Heart right ventricle (tissue), 16 donors: Measurements from ENCODE around the gene CACNA2D4. TPM values are rescaled to one million over a fixed set of nuclear protein-coding genes. Genes with fewer than 3 reads are reported as not detected.

Source experiments
- ATAC-seq, 8 donors: fragments of 200-7000 bp; cut with Tn5 transposase; one replicate each; pipeline ENCODE4 v1.9.1; 2020; ENCODE audit warnings: mild to moderate bottlenecking in 8 of 8, moderate library complexity in 8 of 8, moderate number of reproducible peaks in 1 of 8
- DNase-seq, 2 donors: peaks; one replicate each; pipeline ENCODE4 v3.0.0-alpha.2; 2020
- H3K27ac ChIP-seq, 10 donors: fragments of 200-600 bp; sonication (generic) in 2 of 10; one replicate each; pipeline versions ENCODE4 v1.5.0 to v1.8.0; 2020 to 2022; ENCODE audit warnings: mild to moderate bottlenecking in 3 of 10
- H3K27me3 ChIP-seq, 7 donors: fragments of 200-600 bp; one replicate each; pipeline ENCODE4 v1.8.0; 2021 to 2022; ENCODE audit warnings: mild to moderate bottlenecking in 2 of 7
- H3K36me3 ChIP-seq, 9 donors: fragments of 200-600 bp; sonication (generic) in 1 of 9; one replicate each; pipeline versions ENCODE4 v1.5.0 to v1.8.0; 2020 to 2022; ENCODE audit warnings: mild to moderate bottlenecking in 2 of 9
- H3K4me1 ChIP-seq, 9 donors: fragments of 200-600 bp; sonication (generic) in 1 of 9; one replicate each; pipeline versions ENCODE4 v1.5.0 to v1.8.0; 2020 to 2022; ENCODE audit warnings: mild to moderate bottlenecking in 4 of 9
- H3K4me3 ChIP-seq, 10 donors: fragments of 200-600 bp; sonication (generic) in 2 of 10; one replicate each; pipeline versions ENCODE4 v1.5.0 to v1.8.0; 2020 to 2022; ENCODE audit warnings: mild to moderate bottlenecking in 7 of 10, moderate library complexity in 2 of 10
- H3K9me3 ChIP-seq, 11 donors: fragments of 200-600 bp in 10 of 11; sonication (generic) in 2 of 11; one replicate each; pipeline versions ENCODE4 v1.5.0 to v1.8.0; 2013 to 2022; ENCODE audit warnings: mild to moderate bottlenecking in 2 of 11, control low read depth in 1 of 11, moderate library complexity in 1 of 11
- WGBS, 2 donors: extraction: QIAGEN DNeasy Blood & Tissue Kit; methylation state at CpG; one replicate each; pipeline ENCODE4 v1.1.7; 2013; ENCODE audit warnings: inconsistent platforms in 1 of 2; 5-methylcytosine and 5-hydroxymethylcytosine counted together
- intact Hi-C, 10 donors: fragments of 100-400 bp; cut with DNase I; formaldehyde crosslinking; loops; one replicate each; pipeline versions ENCODE4 v1.11.1 to v1.14.2; 2022
- polyA plus RNA-seq, 2 donors: library from polyadenylated mRNA; stranded (reverse); fragments of 200-250 nt; gene quantifications; one replicate each; pipeline ENCODE4 v1.2.3, GENCODE V29; 2013
- total RNA-seq, 10 donors: library from RNA; stranded (reverse); fragmentation: NEBNext Ultra II Directional in 3 of 10; extraction: Animal tissue kit (Norgen Biotek cat#: 25700) in 3 of 10; gene quantifications; one replicate each; pipeline versions ENCODE4 v1.2.1 to v1.2.4, GENCODE V29; 2021 to 2023
- TF ChIP-seq, protein P1 (sequence below), 9 donors: fragments of 200-600 bp; sonication (generic) in 2 of 9; IDR thresholded peaks; one replicate each; pipeline versions ENCODE4 v1.5.0 to v1.8.0; 2021 to 2022; ENCODE audit warnings: antibody characterized with exemption in 9 of 9, mild to moderate bottlenecking in 5 of 9, moderate library complexity in 1 of 9
- donor health status: Arrhythmogenic right ventricular cardiomyopathy.
- donor health status: ischemic (EF 13 %, LVEDD 7.1; RV severe dilation, severe dysfunction).
- donor health status: healthy with polysubstance abuse.
- donor health status: DM: no; HTN: yes; CAD: no.
- donor health status: DM: no; HTN: no; CAD: no.
- donor health status: ischemic (EF 25% LVEDD 6.9; RV normal size, moderate dysfunction).
- donor health status: ischemic (EF 25% LVEDD 5.7; RV mildly dilated, moderate dysfunction).
- donor health status: healthy.
- donor health status: DM: yes; HTN: yes; CAD: no.
- donor health status: Ischemic cardiomyopathy.
- donor health status: ischemic (EF 35%, LVEDD 5.7; RV mildly dilated, moderate dysfunction).
- donor health status: nonischemic (EF 11% LVEDD 7.7; RV severe dilation, severe dysfunction).
- donor health status: DM: yes; HTN: yes; CAD: no.
- donor health status: PGD.
- donor health status: ischemic (EF 29% LVEDD 5.4; RV normal size, mild dysfunction).
- donor health status: nonischemic (EF 23%, LVEDD 6.1; RV moderate dilation, normal function).

Gene CACNA2D4
- total and polyA plus RNA-seq, 12 donors = 0.19 to 6.2 (median 0.95) TPM

DNA sequence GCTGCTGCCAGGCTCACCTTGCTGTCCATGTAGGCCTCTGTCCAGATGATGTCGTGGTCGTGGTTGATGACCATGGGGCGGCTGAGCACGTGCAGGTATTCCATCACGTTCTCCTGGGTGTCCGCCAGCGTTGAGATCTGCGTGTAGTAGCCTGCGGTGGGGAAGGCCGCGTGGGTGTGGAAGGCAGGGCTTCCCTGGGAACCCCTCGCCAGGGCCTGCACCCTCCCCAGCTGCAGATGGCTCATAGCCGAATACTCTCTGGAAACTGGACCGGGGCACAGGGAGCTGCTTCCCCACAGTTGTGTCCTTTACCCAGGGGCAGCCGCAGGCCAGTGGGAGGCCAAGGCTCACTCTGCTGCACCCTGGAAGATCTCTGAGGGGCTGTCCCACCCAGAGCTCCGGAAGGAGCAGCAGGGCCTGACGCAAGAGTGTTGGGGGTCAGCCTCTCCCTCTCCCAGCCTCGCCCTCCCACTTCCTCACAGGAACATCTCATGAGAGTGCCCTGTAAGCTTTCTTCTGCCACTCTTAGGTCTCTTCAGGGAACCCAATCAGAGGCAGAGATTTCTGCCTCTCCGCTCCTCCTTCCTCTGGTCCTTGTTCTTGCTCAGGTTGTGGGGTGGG, 35.5 kb downstream of the CACNA2D4 start:
- Histone ChIP-seq H3K27ac (no peak overlapping the region), H3K9me3 (no peaks in the 10 kb centered on the region), H3K36me3 (no peaks in the 10 kb centered on the region), H3K27me3 (peaks cover 0 to 25% (median 0%) of the 10 kb centered on the region in 7 donors), H3K4me1 (no peaks in the 10 kb centered on the region), H3K4me3 (no peak overlapping the region)
- intact Hi-C loops = no loop called here
- TF ChIP-seq, protein P1, sequence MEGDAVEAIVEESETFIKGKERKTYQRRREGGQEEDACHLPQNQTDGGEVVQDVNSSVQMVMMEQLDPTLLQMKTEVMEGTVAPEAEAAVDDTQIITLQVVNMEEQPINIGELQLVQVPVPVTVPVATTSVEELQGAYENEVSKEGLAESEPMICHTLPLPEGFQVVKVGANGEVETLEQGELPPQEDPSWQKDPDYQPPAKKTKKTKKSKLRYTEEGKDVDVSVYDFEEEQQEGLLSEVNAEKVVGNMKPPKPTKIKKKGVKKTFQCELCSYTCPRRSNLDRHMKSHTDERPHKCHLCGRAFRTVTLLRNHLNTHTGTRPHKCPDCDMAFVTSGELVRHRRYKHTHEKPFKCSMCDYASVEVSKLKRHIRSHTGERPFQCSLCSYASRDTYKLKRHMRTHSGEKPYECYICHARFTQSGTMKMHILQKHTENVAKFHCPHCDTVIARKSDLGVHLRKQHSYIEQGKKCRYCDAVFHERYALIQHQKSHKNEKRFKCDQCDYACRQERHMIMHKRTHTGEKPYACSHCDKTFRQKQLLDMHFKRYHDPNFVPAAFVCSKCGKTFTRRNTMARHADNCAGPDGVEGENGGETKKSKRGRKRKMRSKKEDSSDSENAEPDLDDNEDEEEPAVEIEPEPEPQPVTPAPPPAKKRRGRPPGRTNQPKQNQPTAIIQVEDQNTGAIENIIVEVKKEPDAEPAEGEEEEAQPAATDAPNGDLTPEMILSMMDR (IDR thresholded peaks at IDR 0.05) = no peak
- whole genome bisulfite sequencing, 2 donors = 84 to 90% methylated on average over 19 of the region's 19 CpGs
- DNase-seq = no peak
- ATAC-seq = no peak

DNA sequence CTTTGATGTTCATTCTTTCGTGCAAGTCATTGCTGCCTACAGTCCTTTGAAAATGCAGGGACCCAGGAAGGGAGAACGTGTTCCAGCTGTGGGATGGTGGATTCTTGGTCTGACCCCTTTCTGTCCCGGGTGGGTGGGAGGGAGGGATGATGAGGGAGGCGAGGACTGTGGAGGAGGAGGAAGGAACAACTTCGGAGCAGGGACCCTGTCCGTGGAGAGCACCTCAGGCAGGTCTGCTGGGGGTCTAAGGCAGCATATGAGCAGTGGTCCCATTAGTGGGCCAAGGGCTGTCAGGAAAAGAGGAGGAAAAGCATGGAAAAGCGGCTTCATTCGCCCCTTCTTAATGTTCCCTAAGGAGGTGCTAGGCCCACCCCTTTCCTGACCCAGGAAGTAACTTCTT, 36.0 kb downstream of the CACNA2D4 start:
- 76 to 82% methylated on average over 8 of the region's 8 CpGs for WGBS, 2 donors
- Histone ChIP-seq H3K27me3 (peaks cover 0 to 25% (median 0%) of the 10 kb centered on the region in 7 donors), H3K36me3 (no peaks in the 10 kb centered on the region), H3K9me3 (no peaks in the 10 kb centered on the region), H3K4me1 (no peaks in the 10 kb centered on the region), H3K4me3 (no peak overlapping the region), H3K27ac (no peak overlapping the region)
- DNase-seq (no peak), ATAC-seq (no peak)
- intact Hi-C loops = no loop called here
- TF ChIP-seq, protein P1 (IDR thresholded peaks at IDR 0.05) = no peak

DNA sequence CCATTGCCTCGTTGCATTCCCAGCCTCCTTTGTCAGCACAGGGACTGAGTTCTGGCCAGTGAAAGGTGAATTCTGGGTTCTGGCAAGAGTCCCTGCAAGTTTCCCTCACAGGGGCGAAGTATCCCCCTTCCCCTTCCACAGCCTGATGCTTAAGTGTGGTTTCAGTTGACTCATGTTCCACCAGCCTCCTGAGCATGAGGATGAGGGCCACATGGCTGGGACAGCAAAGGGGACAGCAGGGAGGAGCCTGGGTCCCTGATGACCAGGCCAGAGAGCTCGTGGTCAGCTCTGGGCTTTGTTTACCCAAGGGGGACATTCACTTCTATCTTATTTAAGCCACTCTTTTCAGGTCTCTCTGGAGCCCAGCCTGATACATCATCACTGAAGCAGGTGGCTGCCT, 36.5 kb downstream of the CACNA2D4 start:
- ATAC-seq (no peak), DNase-seq (no peak)
- WGBS, 2 donors = 61 to 67% methylated on average over 3 of the region's 3 CpGs
- intact Hi-C loops = loop anchor here in 1 of 10 donors (2.0 kb wide), 1 partner anchor 67 kb away; no protein-coding TSS in a partner anchor
- Histone ChIP-seq H3K27ac (no peak overlapping the region), H3K4me1 (no peaks in the 10 kb centered on the region), H3K27me3 (peaks cover 0 to 20% (median 0%) of the 10 kb centered on the region in 7 donors), H3K36me3 (no peaks in the 10 kb centered on the region), H3K4me3 (no peak overlapping the region), H3K9me3 (no peaks in the 10 kb centered on the region)
- TF ChIP-seq, protein P1 (IDR thresholded peaks at IDR 0.05) = no peak

DNA sequence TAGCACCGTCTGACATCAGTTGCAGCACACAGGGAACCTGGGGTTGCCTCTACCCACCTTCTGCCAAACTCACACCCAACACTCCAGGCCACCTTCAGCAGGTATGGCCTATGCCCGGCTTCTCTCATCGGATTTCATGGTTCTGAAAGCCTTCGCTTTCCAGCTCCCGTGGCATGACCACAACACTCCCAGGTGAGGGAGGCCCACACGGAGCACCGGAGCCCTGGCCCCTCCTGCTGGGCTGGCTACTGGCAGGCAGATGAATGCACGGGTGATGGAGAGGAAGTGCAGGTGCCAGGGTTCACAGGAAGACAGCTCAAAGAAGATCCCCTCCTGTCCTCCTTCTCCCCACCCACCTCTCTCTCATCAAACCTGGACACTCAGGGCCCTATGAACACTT, 37.2 kb downstream of the CACNA2D4 start:
- Histone ChIP-seq H3K27me3 (peaks cover 0 to 19% (median 0%) of the 10 kb centered on the region in 7 donors), H3K27ac (no peak overlapping the region), H3K4me3 (no peak overlapping the region), H3K4me1 (no peaks in the 10 kb centered on the region), H3K9me3 (no peaks in the 10 kb centered on the region), H3K36me3 (no peaks in the 10 kb centered on the region)
- ATAC-seq (no peak), DNase-seq (no peak)
- TF ChIP-seq, protein P1 (IDR thresholded peaks at IDR 0.05) = no peak
- 83 to 87% methylated on average over 8 of the region's 8 CpGs for WGBS, 2 donors
- intact Hi-C loops = loop anchor here in 1 of 10 donors (2.0 kb wide), 1 partner anchor 66 kb away; no protein-coding TSS in a partner anchor
